OCI-LY3 (cell line): Measurements from ENCODE around the gene MYH10.

Experiments
- CTCF ChIP-seq: fragments of 200-600, 300-600 bp; sonication (generic); IDR thresholded peaks from 2 replicates; pipeline ENCODE4 v1.5.1; 2014; ENCODE audit warnings: antibody characterized with exemption, low read length, low read depth
- EZH2phosphoT487 ChIP-seq: fragments of 200-600 bp; shearing (Covaris generic); IDR thresholded peaks from 2 replicates; pipeline ENCODE4 v1.6.1; 2018; ENCODE audit warnings: antibody characterized with exemption, mixed run types, low read depth

- no peak for TF ChIP-seq CTCF
- no peak for TF ChIP-seq EZH2phosphoT487
These were observed 112.2 kb downstream of the MYH10 start for GRCh38 chr17:8518326-8518725.
